ENCODE measurements around the gene GSTO1. TPM values are rescaled to one million over a fixed set of nuclear protein-coding genes. Genes with fewer than 3 reads are reported as not detected.

Gene GSTO1
- polyA plus RNA-seq, 3 donors = 131 to 581 (median 495) TPM

DNA sequence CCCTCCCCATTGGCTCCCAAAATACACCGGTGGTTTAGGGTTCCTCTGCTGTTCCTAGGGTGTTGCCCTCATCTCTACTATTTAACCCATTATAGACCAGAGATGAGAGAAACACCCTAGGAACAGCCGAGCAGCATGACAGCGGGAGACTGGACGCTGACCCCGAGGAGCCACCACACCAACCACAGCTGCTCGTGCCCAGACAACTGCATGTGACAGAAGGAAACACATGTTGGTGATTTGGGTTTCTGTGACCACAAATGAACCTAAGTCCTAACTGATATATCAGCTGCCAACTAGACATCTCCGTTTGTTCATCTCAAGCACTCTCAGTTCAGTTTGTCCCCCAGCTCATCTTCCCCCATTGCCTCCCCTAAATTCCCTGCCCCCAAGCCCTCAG lies 35.9 kb upstream of the GSTO1 start:
- Mint-ChIP-seq H3K27ac (peak overlapping the region in 3 of 7 donors; percentile 14 to 73 (median 67)), H3K36me3 (no peaks in the 10 kb centered on the region), H3K27me3 (ENCODE audit: low read depth in 3 of 3) (peaks cover 5 to 13% (median 10%) of the 10 kb centered on the region in 3 donors), H3K4me3 (no peak overlapping the region), H3K9me3 (peaks cover 0 to 3% (median 0%) of the 10 kb centered on the region in 7 donors), H3K4me1 (peaks cover 13% of the 10 kb centered on the region)
- Histone ChIP-seq H2AFZ (ENCODE audit: insufficient read depth, low read depth, low read length, poor library complexity, severe bottlenecking) (peak overlapping the region; percentile 30), H3K4me3 (replicated peaks in 1 of 3; ENCODE audit: low read depth in 2 of 3, low read length in 3 of 3) (no peak overlapping the region), H3K4me1 (ENCODE audit: control insufficient read depth in 1 of 2, insufficient read depth in 2 of 2, low read length in 2 of 2) (peaks cover 0 to 5% of the 10 kb centered on the region in 2 donors), H3K4me2 (replicated peaks; ENCODE audit: extremely low read depth, low read length, poor library complexity, severe bottlenecking) (no peak overlapping the region), H3K27me3 (ENCODE audit: control insufficient read depth in 2 of 2, insufficient read depth in 2 of 2, low read length in 2 of 2) (peaks cover 0 to 2% of the 10 kb centered on the region in 2 donors), H3K9me3 (replicated peaks in 1 of 2; ENCODE audit: control insufficient read depth in 1 of 2, insufficient read depth in 1 of 2, low read length in 2 of 2) (no peaks in the 10 kb centered on the region), H3K79me2 (ENCODE audit: insufficient read depth, low read length) (no peaks in the 10 kb centered on the region), H4K20me1 (ENCODE audit: insufficient read depth, low read length) (no peaks in the 10 kb centered on the region), H3K9ac (ENCODE audit: insufficient read depth, low read length, poor library complexity, severe bottlenecking) (no peak overlapping the region), H3K36me3 (replicated peaks in 1 of 2; ENCODE audit: control insufficient read depth in 1 of 2, insufficient read depth in 2 of 2, low read length in 2 of 2) (no peaks in the 10 kb centered on the region), H3K27ac (ENCODE audit: low read depth in 1 of 2, low read length in 2 of 2) (no peak overlapping the region)
- WGBS (ENCODE audit: insufficient coverage) = 0% methylated on average over 4 of the region's 7 CpGs
- no peak for TF ChIP-seq CTCF (IDR thresholded peaks at IDR 0.05)
- intact Hi-C loops (cut with micrococcal nuclease) = no loop called here
- DNase-seq = peak in 1 of 3 donors; percentile 11

DNA sequence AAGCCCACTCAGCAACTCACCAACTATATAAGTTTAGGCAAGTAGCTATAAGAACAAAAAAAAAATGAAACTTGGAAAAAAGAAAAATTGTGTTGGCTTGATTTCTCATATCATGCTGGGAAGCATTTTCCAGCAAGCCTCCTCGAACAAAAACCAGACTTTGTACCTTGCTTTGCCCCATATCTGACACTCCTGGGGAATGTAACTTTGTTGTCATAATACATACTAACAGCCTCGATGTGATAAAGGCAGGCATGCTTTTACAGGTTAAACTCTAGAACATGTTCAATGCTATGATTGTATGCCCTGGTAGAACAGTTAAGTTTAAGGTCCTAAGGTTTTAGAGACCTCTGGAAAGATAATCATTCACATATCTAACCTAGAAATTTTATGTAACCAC lies 34.2 kb upstream of the GSTO1 start:
- intact Hi-C loops (cut with micrococcal nuclease) = no loop called here
- no peaks in the 10 kb centered on the region for H3K79me2 ChIP-seq (ENCODE audit: insufficient read depth, low read length)
- no peaks in the 10 kb centered on the region for H3K36me3 Mint-ChIP-seq
- peaks cover 0 to 3% (median 0%) of the 10 kb centered on the region in 7 donors for H3K9me3 Mint-ChIP-seq
- H3K36me3 ChIP-seq (replicated peaks in 1 of 2; ENCODE audit: control insufficient read depth in 1 of 2, insufficient read depth in 2 of 2, low read length in 2 of 2) = no peaks in the 10 kb centered on the region
- peaks cover 0 to 2% of the 10 kb centered on the region in 2 donors for H3K27me3 ChIP-seq (ENCODE audit: control insufficient read depth in 2 of 2, insufficient read depth in 2 of 2, low read length in 2 of 2)
- no peaks in the 10 kb centered on the region for H4K20me1 ChIP-seq (ENCODE audit: insufficient read depth, low read length)
- H3K4me2 ChIP-seq (replicated peaks; ENCODE audit: extremely low read depth, low read length, poor library complexity, severe bottlenecking) = no peak overlapping the region
- no peak overlapping the region for H3K9ac ChIP-seq (ENCODE audit: insufficient read depth, low read length, poor library complexity, severe bottlenecking)
- TF ChIP-seq CTCF (IDR thresholded peaks at IDR 0.05) = no peak
- WGBS (ENCODE audit: insufficient coverage) = 100% methylated on average over 1 of the region's 2 CpGs
- H3K4me3 Mint-ChIP-seq = no peak overlapping the region
- peaks cover 5 to 14% (median 10%) of the 10 kb centered on the region in 3 donors for H3K27me3 Mint-ChIP-seq (ENCODE audit: low read depth in 3 of 3)
- no peak overlapping the region for H3K27ac ChIP-seq (ENCODE audit: low read depth in 1 of 2, low read length in 2 of 2)
- no peaks in the 10 kb centered on the region for H3K9me3 ChIP-seq (replicated peaks in 1 of 2; ENCODE audit: control insufficient read depth in 1 of 2, insufficient read depth in 1 of 2, low read length in 2 of 2)
- H3K4me3 ChIP-seq (replicated peaks in 1 of 3; ENCODE audit: low read depth in 2 of 3, low read length in 3 of 3) = no peak overlapping the region
- DNase-seq = no peak
- H3K4me1 ChIP-seq (ENCODE audit: control insufficient read depth in 1 of 2, insufficient read depth in 2 of 2, low read length in 2 of 2) = peaks cover 0 to 5% of the 10 kb centered on the region in 2 donors
- H3K27ac Mint-ChIP-seq = no peak overlapping the region
- H2AFZ ChIP-seq (ENCODE audit: insufficient read depth, low read depth, low read length, poor library complexity, severe bottlenecking) = no peak overlapping the region
- H3K4me1 Mint-ChIP-seq = peaks cover 13% of the 10 kb centered on the region
